ENCODE data around the gene CD69. TPM values are rescaled to one million over a fixed set of nuclear protein-coding genes. Genes with fewer than 3 reads are reported as not detected.

Gene CD69
- total RNA-seq, 1 experiment from 2014 or later: not detected

DNA sequence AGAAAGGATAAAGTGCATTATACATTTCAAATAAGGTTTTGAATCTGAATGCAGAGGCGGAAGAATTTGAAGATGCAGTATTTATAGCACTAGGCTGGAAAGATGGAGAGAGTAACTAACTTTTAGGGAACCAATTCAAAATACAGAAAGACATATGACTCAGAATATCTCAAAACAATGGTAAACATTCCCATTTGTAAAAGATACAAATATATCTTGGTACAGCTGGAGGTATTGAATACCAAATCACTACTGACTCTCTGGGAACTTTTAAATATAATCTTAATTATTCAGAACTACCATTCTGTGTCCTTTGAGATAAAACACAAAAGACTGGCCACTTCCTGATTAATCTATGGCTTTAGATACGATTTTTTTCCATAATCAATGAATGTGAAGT, 5.1 kb downstream of the CD69 start:
- WGBS (ENCODE audit: extremely low coverage, insufficient read length, low lambda C conversion rate): no CpG with 5 or more reads among the region's 2 CpGs

More for the DNA sequence above, 5.1 kb downstream of the CD69 start:
- H4K5ac ChIP-seq (ENCODE audit: insufficient read length, low read depth, low read length): no peak overlapping the region
- no peaks in the 10 kb centered on the region for H3K27me3 ChIP-seq (ENCODE audit: insufficient read depth, low read length)
- H2BK5ac ChIP-seq (ENCODE audit: insufficient read length, low read length): no peak overlapping the region
- H3K4me1 Mint-ChIP-seq: peaks cover 16 to 19% of the 10 kb centered on the region in 2 experiments
- no peak overlapping the region for H2AFZ ChIP-seq (ENCODE audit: low read length)
- no peak overlapping the region for H3K14ac ChIP-seq (ENCODE audit: insufficient read depth, low read length)
- no peaks in the 10 kb centered on the region for H3K79me1 ChIP-seq (ENCODE audit: insufficient read depth, low read depth, low read length, poor library complexity, severe bottlenecking)
- no peak overlapping the region for H3K27ac Mint-ChIP-seq
- H2BK120ac ChIP-seq (ENCODE audit: low read depth, low read length, poor library complexity, severe bottlenecking): no peak overlapping the region
- DNase-seq: no peak
- H4K91ac ChIP-seq (ENCODE audit: insufficient read length, low read depth, low read length): no peak overlapping the region
- H3K27me3 Mint-ChIP-seq (ENCODE audit: low read depth): no peaks in the 10 kb centered on the region
- no peak overlapping the region for H3K4ac ChIP-seq (ENCODE audit: low read depth, low read length)
- H3K4me3 Mint-ChIP-seq: no peak overlapping the region
- no peaks in the 10 kb centered on the region for H3K9me3 ChIP-seq (ENCODE audit: control insufficient read depth, low read depth, low read length)
- H3K4me1 ChIP-seq (ENCODE audit: insufficient read depth, low read length): no peaks in the 10 kb centered on the region
- no peak overlapping the region for H3T11ph ChIP-seq (ENCODE audit: low read length)
- no peaks in the 10 kb centered on the region for H3K23me2 ChIP-seq (ENCODE audit: insufficient read length, low read depth, low read length, poor library complexity, severe bottlenecking)
- no peaks in the 10 kb centered on the region for H3K79me2 ChIP-seq (ENCODE audit: insufficient read depth, low read length)
- H3K9ac ChIP-seq (ENCODE audit: extremely low read depth, insufficient read length, low read length): no peak overlapping the region
- no peaks in the 10 kb centered on the region for H4K20me1 ChIP-seq (ENCODE audit: control insufficient read depth, insufficient read depth, insufficient read length)
- H2BK15ac ChIP-seq (ENCODE audit: low read depth, low read length): no peak overlapping the region
- no peak for TF ChIP-seq CTCF (conservative IDR thresholded peaks at IDR 0.05)
- H3K18ac ChIP-seq (ENCODE audit: insufficient read length, low read depth, low read length): no peak overlapping the region
- H3K27ac ChIP-seq (ENCODE audit: insufficient read length, low read depth, low read length): no peak overlapping the region
- no peaks in the 10 kb centered on the region for H3K36me3 Mint-ChIP-seq (ENCODE audit: insufficient read depth in 1 of 3, low read depth in 3 of 3)
- H3K23ac ChIP-seq (ENCODE audit: insufficient read length, low read depth, low read length): no peak overlapping the region
- H2AK5ac ChIP-seq (ENCODE audit: insufficient read length, low read length): no peak overlapping the region
- H3K9me3 Mint-ChIP-seq: no peaks in the 10 kb centered on the region
- no peak overlapping the region for H3K4me2 ChIP-seq (ENCODE audit: insufficient read depth, insufficient read length, low read length)
- H2BK12ac ChIP-seq (ENCODE audit: insufficient read length, low read depth, low read length): no peak overlapping the region
- no peak overlapping the region for H4K8ac ChIP-seq (replicated peaks; ENCODE audit: insufficient read length, low read depth, low read length)
- H3K56ac ChIP-seq (ENCODE audit: insufficient read length, low read depth, low read length): no peak overlapping the region
- no peak overlapping the region for H2BK20ac ChIP-seq (ENCODE audit: low read depth, low read length, poor library complexity, severe bottlenecking)

Measured in H9 (cell line).